CD8-positive, alpha-beta memory T cell (primary cell): ENCODE results near the gene ATP6V1E1. TPM values are rescaled to one million over a fixed set of nuclear protein-coding genes. Genes with fewer than 3 reads are reported as not detected.

Experiments
- CTCF ChIA-PET: fragments of 350-600 bp; sonication (Branson Sonifier 250); formaldehyde crosslinking; loops from one replicate; lab custom pipeline; 2021; ENCODE audit warnings: antibody characterized with exemption; lab: Charles Lee
- POLR2A ChIA-PET: fragments of 350-600 bp; sonication (Branson Sonifier 250); formaldehyde crosslinking; loops from one replicate; lab custom pipeline; 2021; ENCODE audit warnings: antibody characterized with exemption; lab: Charles Lee
- DNase-seq, 5 donors: peaks; one replicate each; pipeline versions ENCODE4 v3.0.0 to v3.0.0-alpha.2; 2020 to 2022; ENCODE audit warnings: mixed read lengths in 1 of 5
- H3K27ac ChIP-seq: one replicate; pipeline ENCODE4 v1.7.0; 2013; ENCODE audit warnings: low read depth, mild to moderate bottlenecking, low read length, moderate library complexity
- H3K27me3 ChIP-seq: 2 replicates; pipeline ENCODE4 v1.7.0; 2013; ENCODE audit warnings: low read length, mild to moderate bottlenecking; ENCODE audit not compliant: insufficient read depth, poor library complexity, severe bottlenecking
- H3K36me3 ChIP-seq: 2 replicates; pipeline ENCODE4 v1.7.0; 2013; ENCODE audit warnings: mild to moderate bottlenecking, low read length, moderate library complexity; ENCODE audit not compliant: insufficient read depth
- H3K4me1 ChIP-seq: 2 replicates; pipeline ENCODE4 v1.7.0; 2013; ENCODE audit warnings: mild to moderate bottlenecking, low read length, moderate library complexity; ENCODE audit not compliant: insufficient read depth
- H3K4me3 ChIP-seq: 2 replicates; pipeline ENCODE4 v1.7.0; 2013; ENCODE audit warnings: mild to moderate bottlenecking, low read length
- H3K9me3 ChIP-seq: 2 replicates; pipeline ENCODE4 v1.7.0; 2013; ENCODE audit warnings: mild to moderate bottlenecking, low read length
- H3K27ac Mint-ChIP-seq, 8 donors: one replicate each; pipeline ENCODE4 v1.8.0; 2020 to 2021; ENCODE audit warnings: mixed read lengths in 8 of 8, mild to moderate bottlenecking in 6 of 8, inconsistent platforms in 3 of 8, moderate library complexity in 3 of 8
- H3K27me3 Mint-ChIP-seq, 2 donors: one replicate each; pipeline ENCODE4 v1.8.0; 2020 to 2021; ENCODE audit warnings: mixed read lengths in 2 of 2, mild to moderate bottlenecking in 1 of 2, moderate library complexity in 1 of 2
- H3K36me3 Mint-ChIP-seq, 3 donors: one replicate each; pipeline ENCODE4 v1.8.0; 2020 to 2021; ENCODE audit warnings: mixed read lengths in 3 of 3, inconsistent platforms in 1 of 3, mild to moderate bottlenecking in 1 of 3
- H3K4me1 Mint-ChIP-seq, 3 donors: one replicate each; pipeline ENCODE4 v1.8.0; 2020 to 2021; ENCODE audit warnings: mixed read lengths in 3 of 3, inconsistent platforms in 1 of 3, mild to moderate bottlenecking in 1 of 3
- H3K4me3 Mint-ChIP-seq, 7 donors: one replicate each; pipeline ENCODE4 v1.8.0; 2020 to 2021; ENCODE audit warnings: mixed read lengths in 7 of 7, mild to moderate bottlenecking in 6 of 7, moderate library complexity in 4 of 7, inconsistent platforms in 2 of 7
- H3K9me3 Mint-ChIP-seq, 5 donors: one replicate each; pipeline ENCODE4 v1.8.0; 2020 to 2022; ENCODE audit warnings: mixed read lengths in 5 of 5, mild to moderate bottlenecking in 3 of 5, moderate library complexity in 2 of 5, inconsistent platforms in 1 of 5
- polyA plus RNA-seq: library from polyadenylated mRNA; unstranded; fragments of 300-500 nt; fragmentation: Illumina TruSeq; gene quantifications from one replicate; pipeline ENCODE4 v1.2.3, GENCODE V29; 2021
- total RNA-seq, 2 experiments: library from RNA; stranded (reverse); gene quantifications; one replicate each; pipeline ENCODE4 v1.2.3, GENCODE V29; 2021

The ATP6V1E1 gene
- total and polyA plus RNA-seq, 3 experiments from 2014 or later, result 96.0 to 119 (median 97.6) TPM

- H3K4me1 Mint-ChIP-seq, result no peaks in the 10 kb centered on the region
- Histone ChIP-seq H3K4me1 (no peaks in the 10 kb centered on the region), H3K4me3 (no peak overlapping the region), H3K36me3 (no peaks in the 10 kb centered on the region), H3K27me3 (no peaks in the 10 kb centered on the region), H3K27ac (no peak overlapping the region), H3K9me3 (no peaks in the 10 kb centered on the region)
- no peak overlapping the region for H3K27ac Mint-ChIP-seq
- ChIA-PET CTCF (no interaction called here), POLR2A (no interaction called here)
- H3K36me3 Mint-ChIP-seq, result no peaks in the 10 kb centered on the region
- H3K9me3 Mint-ChIP-seq, result no peaks in the 10 kb centered on the region
- DNase-seq, result no peak
- no peak overlapping the region for H3K4me3 Mint-ChIP-seq
- peaks cover 0 to 8% of the 10 kb centered on the region in 2 donors for H3K27me3 Mint-ChIP-seq
Measured at GRCh38 chr22:17580441-17581031, 48.0 kb downstream of the ATP6V1E1 start.

GRCh38 chr22:17579535-17579981 lies 49.0 kb downstream of the ATP6V1E1 start:
- Mint-ChIP-seq H3K27ac (no peak overlapping the region), H3K27me3 (peaks cover 0 to 8% of the 10 kb centered on the region in 2 donors), H3K36me3 (no peaks in the 10 kb centered on the region), H3K4me3 (no peak overlapping the region), H3K4me1 (no peaks in the 10 kb centered on the region), H3K9me3 (no peaks in the 10 kb centered on the region)
- no peaks in the 10 kb centered on the region for H3K4me1 ChIP-seq
- no peak for DNase-seq
- no peak overlapping the region for H3K27ac ChIP-seq
- H3K9me3 ChIP-seq, result no peaks in the 10 kb centered on the region
- H3K4me3 ChIP-seq, result no peak overlapping the region
- POLR2A ChIA-PET, result no interaction called here
- H3K27me3 ChIP-seq, result no peaks in the 10 kb centered on the region
- CTCF ChIA-PET, result no interaction called here
- no peaks in the 10 kb centered on the region for H3K36me3 ChIP-seq

- Histone ChIP-seq H3K27me3 (no peaks in the 10 kb centered on the region), H3K4me1 (no peaks in the 10 kb centered on the region), H3K36me3 (no peaks in the 10 kb centered on the region), H3K4me3 (no peak overlapping the region), H3K9me3 (no peaks in the 10 kb centered on the region), H3K27ac (no peak overlapping the region)
- Mint-ChIP-seq H3K36me3 (no peaks in the 10 kb centered on the region), H3K27me3 (peaks cover 8 to 13% of the 10 kb centered on the region in 2 donors), H3K4me1 (no peaks in the 10 kb centered on the region), H3K9me3 (no peaks in the 10 kb centered on the region), H3K4me3 (no peak overlapping the region), H3K27ac (no peak overlapping the region)
- CTCF ChIA-PET, result no interaction called here
- POLR2A ChIA-PET, result no interaction called here
- DNase-seq, result no peak
Measured at GRCh38 chr22:17578136-17578754, 50.3 kb downstream of the ATP6V1E1 start.

GRCh38 chr22:17576470-17576869 lies 52.1 kb downstream of the ATP6V1E1 start:
- H3K4me1 Mint-ChIP-seq, result no peaks in the 10 kb centered on the region
- no peaks in the 10 kb centered on the region for H3K36me3 ChIP-seq

GRCh38 chr22:17575681-17576080 lies 52.9 kb downstream of the ATP6V1E1 start:
- no peak for DNase-seq
- H3K27me3 Mint-ChIP-seq, result peaks cover 14 to 16% of the 10 kb centered on the region in 2 donors
- CTCF ChIA-PET, result no interaction called here
- H3K27ac ChIP-seq, result no peak overlapping the region
- no peak overlapping the region for H3K27ac Mint-ChIP-seq
- H3K27me3 ChIP-seq, result no peaks in the 10 kb centered on the region
- H3K36me3 ChIP-seq, result no peaks in the 10 kb centered on the region
- POLR2A ChIA-PET, result no interaction called here
- H3K4me1 Mint-ChIP-seq, result no peaks in the 10 kb centered on the region
- H3K36me3 Mint-ChIP-seq, result no peaks in the 10 kb centered on the region
- H3K4me1 ChIP-seq, result no peaks in the 10 kb centered on the region
- no peaks in the 10 kb centered on the region for H3K9me3 Mint-ChIP-seq
- no peak overlapping the region for H3K4me3 Mint-ChIP-seq
- H3K4me3 ChIP-seq, result no peak overlapping the region
- no peaks in the 10 kb centered on the region for H3K9me3 ChIP-seq

More at GRCh38 chr22:17576470-17576869, 52.1 kb downstream of the ATP6V1E1 start:
- no peak overlapping the region for H3K27ac ChIP-seq
- no peak for DNase-seq
- H3K4me1 ChIP-seq, result no peaks in the 10 kb centered on the region
- Mint-ChIP-seq H3K27ac (no peak overlapping the region), H3K4me3 (no peak overlapping the region), H3K9me3 (no peaks in the 10 kb centered on the region), H3K27me3 (peaks cover 8 to 13% of the 10 kb centered on the region in 2 donors), H3K36me3 (no peaks in the 10 kb centered on the region)
- no peak overlapping the region for H3K4me3 ChIP-seq
- ChIA-PET POLR2A (no interaction called here), CTCF (no interaction called here)
- H3K27me3 ChIP-seq, result no peaks in the 10 kb centered on the region
- H3K9me3 ChIP-seq, result no peaks in the 10 kb centered on the region

GRCh38 chr22:17575151-17575550 lies 53.4 kb downstream of the ATP6V1E1 start:
- Histone ChIP-seq H3K36me3 (no peaks in the 10 kb centered on the region), H3K27me3 (no peaks in the 10 kb centered on the region), H3K27ac (no peak overlapping the region), H3K4me1 (no peaks in the 10 kb centered on the region), H3K4me3 (no peak overlapping the region), H3K9me3 (no peaks in the 10 kb centered on the region)
- ChIA-PET POLR2A (no interaction called here), CTCF (no interaction called here)
- H3K9me3 Mint-ChIP-seq, result no peaks in the 10 kb centered on the region
- H3K27ac Mint-ChIP-seq, result no peak overlapping the region
- no peaks in the 10 kb centered on the region for H3K4me1 Mint-ChIP-seq
- no peaks in the 10 kb centered on the region for H3K36me3 Mint-ChIP-seq
- no peak overlapping the region for H3K4me3 Mint-ChIP-seq
- peaks cover 18% of the 10 kb centered on the region in 2 donors for H3K27me3 Mint-ChIP-seq
- no peak for DNase-seq

GRCh38 chr22:17570851-17571631 lies 57.5 kb downstream of the ATP6V1E1 start:
- H3K4me1 ChIP-seq, result no peaks in the 10 kb centered on the region
- POLR2A ChIA-PET, result no interaction called here
- H3K9me3 ChIP-seq, result no peaks in the 10 kb centered on the region
- CTCF ChIA-PET, result no interaction called here
- no peak for DNase-seq
- H3K4me1 Mint-ChIP-seq, result no peaks in the 10 kb centered on the region
- H3K4me3 ChIP-seq, result no peak overlapping the region
- no peaks in the 10 kb centered on the region for H3K27me3 ChIP-seq
- no peak overlapping the region for H3K27ac ChIP-seq
- no peak overlapping the region for H3K4me3 Mint-ChIP-seq
- no peaks in the 10 kb centered on the region for H3K36me3 ChIP-seq
- no peak overlapping the region for H3K27ac Mint-ChIP-seq
- peaks cover 13 to 30% of the 10 kb centered on the region in 2 donors for H3K27me3 Mint-ChIP-seq
- H3K36me3 Mint-ChIP-seq, result no peaks in the 10 kb centered on the region
- no peaks in the 10 kb centered on the region for H3K9me3 Mint-ChIP-seq

- DNase-seq, result no peak
- Mint-ChIP-seq H3K27ac (no peak overlapping the region), H3K4me1 (no peaks in the 10 kb centered on the region), H3K36me3 (no peaks in the 10 kb centered on the region), H3K4me3 (no peak overlapping the region), H3K27me3 (peaks cover 13 to 32% of the 10 kb centered on the region in 2 donors), H3K9me3 (no peaks in the 10 kb centered on the region)
- POLR2A ChIA-PET, result interaction anchor here (0.6 kb wide), 1 partner anchor 70 kb away, joined by 4 read pairs; no protein-coding TSS in a partner anchor
- Histone ChIP-seq H3K9me3 (no peaks in the 10 kb centered on the region), H3K27ac (no peak overlapping the region), H3K4me3 (no peak overlapping the region), H3K4me1 (no peaks in the 10 kb centered on the region), H3K27me3 (no peaks in the 10 kb centered on the region), H3K36me3 (no peaks in the 10 kb centered on the region)
- CTCF ChIA-PET, result no interaction called here
Measured at GRCh38 chr22:17569971-17570511, 58.5 kb downstream of the ATP6V1E1 start.
